ENCODE measurements around the gene POLR2A. TPM values are rescaled to one million over a fixed set of nuclear protein-coding genes. Genes with fewer than 3 reads are reported as not detected.
A peak's percentile ranks its signal among the peaks of the same experiment; 100 is the strongest.

The POLR2A gene
- total RNA-seq, 1 donor from 2014 or later = 101 TPM

- intact Hi-C loops (cut with DNase I) = no loop called here
- Histone ChIP-seq H3K4me1 (peaks cover 26% of the 10 kb centered on the region), H3K36me3 (peaks cover 81% of the 10 kb centered on the region), H3K9me3 (no peaks in the 10 kb centered on the region), H3K27me3 (ENCODE audit: low read depth) (no peaks in the 10 kb centered on the region), H3K4me3 (no peak overlapping the region), H3K27ac (peak overlapping the region; percentile 8)
- no peak for TF ChIP-seq CTCF (IDR thresholded peaks at IDR 0.05)
- DNase-seq (no peak), ATAC-seq (peak; percentile 16 to 31)
These were observed 12.5 kb downstream of the POLR2A start for GRCh38 chr17:7496470-7497183.

DNA sequence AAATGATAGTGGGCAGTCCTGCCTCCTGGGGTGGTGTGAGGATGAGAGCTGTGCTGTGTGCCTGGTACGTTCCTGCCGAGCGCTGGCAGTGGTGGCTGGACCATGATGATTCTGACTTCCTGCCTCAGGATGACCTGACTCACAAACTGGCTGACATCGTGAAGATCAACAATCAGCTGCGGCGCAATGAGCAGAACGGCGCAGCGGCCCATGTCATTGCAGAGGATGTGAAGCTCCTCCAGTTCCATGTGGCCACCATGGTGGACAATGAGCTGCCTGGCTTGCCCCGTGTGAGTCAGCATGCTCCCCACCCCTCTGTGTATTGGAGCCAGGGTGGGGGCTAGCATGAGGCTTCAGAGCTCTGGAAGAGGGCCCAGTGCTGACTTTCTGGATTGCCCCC lies 13.1 kb downstream of the POLR2A start:
- no peak for TF ChIP-seq CTCF (IDR thresholded peaks at IDR 0.05)
- H3K36me3 ChIP-seq = peaks cover 81% of the 10 kb centered on the region
- intact Hi-C loops (cut with DNase I) = no loop called here
- H3K27me3 ChIP-seq (ENCODE audit: low read depth) = no peaks in the 10 kb centered on the region
- peaks cover 24% of the 10 kb centered on the region for H3K4me1 ChIP-seq
- peak overlapping the region; percentile 8 for H3K27ac ChIP-seq
- no peak overlapping the region for H3K4me3 ChIP-seq
- H3K9me3 ChIP-seq = no peaks in the 10 kb centered on the region
- ATAC-seq (no peak), DNase-seq (no peak)

GRCh38 chr17:7497636-7498035 lies 13.5 kb downstream of the POLR2A start:
- intact Hi-C loops (cut with DNase I) = no loop called here
- DNase-seq (no peak), ATAC-seq (no peak)
- no peak for TF ChIP-seq CTCF (IDR thresholded peaks at IDR 0.05)
- H3K27ac ChIP-seq = no peak overlapping the region
- H3K36me3 ChIP-seq = peaks cover 82% of the 10 kb centered on the region
- H3K9me3 ChIP-seq = no peaks in the 10 kb centered on the region
- H3K4me1 ChIP-seq = peaks cover 22% of the 10 kb centered on the region
- no peaks in the 10 kb centered on the region for H3K27me3 ChIP-seq (ENCODE audit: low read depth)
- no peak overlapping the region for H3K4me3 ChIP-seq

DNA sequence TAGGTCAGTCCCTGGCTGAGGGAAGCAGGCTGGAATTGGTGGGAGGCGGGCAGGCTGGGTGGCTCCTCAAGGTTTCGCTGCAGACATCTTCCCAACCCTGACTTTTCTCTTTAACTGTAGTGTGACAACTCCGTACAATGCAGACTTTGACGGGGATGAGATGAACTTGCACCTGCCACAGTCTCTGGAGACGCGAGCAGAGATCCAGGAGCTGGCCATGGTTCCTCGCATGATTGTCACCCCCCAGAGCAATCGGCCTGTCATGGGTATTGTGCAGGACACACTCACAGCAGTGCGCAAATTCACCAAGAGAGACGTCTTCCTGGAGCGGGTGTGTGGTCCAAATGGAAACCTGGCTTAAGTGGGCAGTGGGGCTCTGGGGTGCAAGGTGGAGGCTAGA lies 15.0 kb downstream of the POLR2A start:
- H3K36me3 ChIP-seq = peaks cover 93% of the 10 kb centered on the region
- H3K4me3 ChIP-seq = no peak overlapping the region
- H3K9me3 ChIP-seq = no peaks in the 10 kb centered on the region
- no peak for DNase-seq
- no peak for ATAC-seq
- H3K27me3 ChIP-seq (ENCODE audit: low read depth) = no peaks in the 10 kb centered on the region
- TF ChIP-seq CTCF (IDR thresholded peaks at IDR 0.05) = no peak
- H3K27ac ChIP-seq = no peak overlapping the region
- H3K4me1 ChIP-seq = peaks cover 13% of the 10 kb centered on the region
- intact Hi-C loops (cut with DNase I) = no loop called here

DNA sequence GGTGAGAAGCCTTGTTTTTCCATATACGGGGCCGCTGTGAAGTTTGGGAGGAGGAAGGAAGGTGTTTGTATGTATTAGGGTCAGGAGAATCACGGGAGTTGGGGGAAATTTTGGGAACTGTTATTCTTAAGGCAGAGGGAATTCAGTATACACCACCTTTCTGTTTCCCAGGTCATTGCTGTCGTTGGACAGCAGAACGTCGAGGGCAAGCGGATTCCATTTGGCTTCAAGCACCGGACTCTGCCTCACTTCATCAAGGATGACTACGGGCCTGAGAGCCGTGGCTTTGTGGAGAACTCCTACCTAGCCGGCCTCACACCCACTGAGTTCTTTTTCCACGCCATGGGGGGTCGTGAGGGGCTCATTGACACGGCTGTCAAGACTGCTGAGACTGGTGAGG lies 17.6 kb downstream of the POLR2A start:
- no peak for DNase-seq
- peaks cover 100% of the 10 kb centered on the region for H3K36me3 ChIP-seq

More for the DNA sequence above, 17.6 kb downstream of the POLR2A start:
- TF ChIP-seq CTCF (IDR thresholded peaks at IDR 0.05) = no peak
- ATAC-seq = no peak
- H3K27ac ChIP-seq = no peak overlapping the region
- peaks cover 8% of the 10 kb centered on the region for H3K4me1 ChIP-seq
- intact Hi-C loops (cut with DNase I) = no loop called here
- no peaks in the 10 kb centered on the region for H3K27me3 ChIP-seq (ENCODE audit: low read depth)
- H3K9me3 ChIP-seq = no peaks in the 10 kb centered on the region
- no peak overlapping the region for H3K4me3 ChIP-seq

Measured in lower lobe of right lung (tissue), 2 donors.